Measurements from ENCODE around the gene LDLRAP1.

The LDLRAP1 gene

GRCh38 chr1:25570798-25571521, 27.6 kb downstream of the LDLRAP1 start:
- H2AFZ ChIP-seq (ENCODE audit: low read depth, low read length, severe bottlenecking) = no peak overlapping the region
- H3K4me2 ChIP-seq (ENCODE audit: low read depth, low read length, poor library complexity, severe bottlenecking) = no peak overlapping the region
- no peak overlapping the region for H3K9ac ChIP-seq (ENCODE audit: low read length)
- no peaks in the 10 kb centered on the region for H3F3A ChIP-seq (ENCODE audit: insufficient read depth)
- no peak overlapping the region for H3K4me3 ChIP-seq (ENCODE audit: insufficient read depth, low read length, poor library complexity, severe bottlenecking)
- no peaks in the 10 kb centered on the region for H3K36me3 ChIP-seq (ENCODE audit: low read length)
- H3K27me3 ChIP-seq (ENCODE audit: low read length) = no peaks in the 10 kb centered on the region
- no peaks in the 10 kb centered on the region for H3K79me2 ChIP-seq (ENCODE audit: insufficient read depth, low read length)
- no peak overlapping the region for H3K27ac ChIP-seq (ENCODE audit: low read depth, low read length)
- H3K9me3 ChIP-seq (ENCODE audit: insufficient read depth, low read length) = no peaks in the 10 kb centered on the region
- TF ChIP-seq CTCF (IDR thresholded peaks at IDR 0.05; ENCODE audit: insufficient read depth, low read length, poor library complexity, severe bottlenecking) (no peak), EZH2phosphoT487 (conservative IDR thresholded peaks at IDR 0.05; ENCODE audit: low read length) (no peak)
- no peaks in the 10 kb centered on the region for H4K20me1 ChIP-seq (ENCODE audit: low read depth, low read length)
- no peaks in the 10 kb centered on the region for H3K9me2 ChIP-seq (replicated peaks; ENCODE audit: insufficient read depth, low read length)

DNA sequence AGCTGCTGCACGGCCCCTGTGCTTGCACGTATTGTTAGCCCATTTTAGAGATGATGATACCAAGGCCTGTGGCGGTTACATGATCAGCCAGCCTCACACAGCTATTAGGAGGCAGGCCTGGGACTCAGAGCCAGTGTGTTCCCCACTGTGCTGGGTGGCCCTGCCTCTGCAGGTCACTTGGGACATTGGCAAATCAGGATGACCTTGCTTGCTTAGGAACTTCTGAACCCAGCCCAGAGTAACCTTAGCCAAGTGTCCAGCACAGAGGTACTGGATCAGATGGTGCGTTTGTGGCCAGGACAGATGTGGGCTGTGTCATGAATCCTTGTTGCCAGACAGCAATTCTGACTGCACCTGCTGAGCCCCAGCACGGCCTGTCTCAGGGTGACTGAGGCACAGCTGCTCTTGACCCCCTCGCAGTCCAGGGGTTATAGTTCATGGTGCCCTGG, 28.1 kb downstream of the LDLRAP1 start:
- H3K27me3 ChIP-seq (ENCODE audit: low read length) = no peaks in the 10 kb centered on the region
- H3K4me3 ChIP-seq (ENCODE audit: insufficient read depth, low read length, poor library complexity, severe bottlenecking) = no peak overlapping the region
- no peak overlapping the region for H2AFZ ChIP-seq (ENCODE audit: low read depth, low read length, severe bottlenecking)
- no peaks in the 10 kb centered on the region for H3K9me3 ChIP-seq (ENCODE audit: insufficient read depth, low read length)
- H3K9ac ChIP-seq (ENCODE audit: low read length) = no peak overlapping the region
- H3K36me3 ChIP-seq (ENCODE audit: low read length) = no peaks in the 10 kb centered on the region
- no peak overlapping the region for H3K27ac ChIP-seq (ENCODE audit: low read depth, low read length)
- no peaks in the 10 kb centered on the region for H3K79me2 ChIP-seq (ENCODE audit: insufficient read depth, low read length)
- H3F3A ChIP-seq (ENCODE audit: insufficient read depth) = no peaks in the 10 kb centered on the region
- no peaks in the 10 kb centered on the region for H3K9me2 ChIP-seq (replicated peaks; ENCODE audit: insufficient read depth, low read length)
- H3K4me2 ChIP-seq (ENCODE audit: low read depth, low read length, poor library complexity, severe bottlenecking) = no peak overlapping the region
- no peaks in the 10 kb centered on the region for H4K20me1 ChIP-seq (ENCODE audit: low read depth, low read length)
- TF ChIP-seq EZH2phosphoT487 (conservative IDR thresholded peaks at IDR 0.05; ENCODE audit: low read length) (no peak), CTCF (IDR thresholded peaks at IDR 0.05; ENCODE audit: insufficient read depth, low read length, poor library complexity, severe bottlenecking) (no peak)

- no peak for TF ChIP-seq EZH2phosphoT487 (conservative IDR thresholded peaks at IDR 0.05; ENCODE audit: low read length)
- TF ChIP-seq CTCF (IDR thresholded peaks at IDR 0.05; ENCODE audit: insufficient read depth, low read length, poor library complexity, severe bottlenecking) = no peak
- no peak overlapping the region for H3K9ac ChIP-seq (ENCODE audit: low read length)
These were observed 28.7 kb downstream of the LDLRAP1 start for GRCh38 chr1:25572107-25572506.

More at GRCh38 chr1:25572107-25572506, 28.7 kb downstream of the LDLRAP1 start:
- Histone ChIP-seq H3K4me3 (ENCODE audit: insufficient read depth, low read length, poor library complexity, severe bottlenecking) (no peak overlapping the region), H2AFZ (ENCODE audit: low read depth, low read length, severe bottlenecking) (no peak overlapping the region), H3K36me3 (ENCODE audit: low read length) (no peaks in the 10 kb centered on the region), H3K4me2 (ENCODE audit: low read depth, low read length, poor library complexity, severe bottlenecking) (no peak overlapping the region), H3K27me3 (ENCODE audit: low read length) (no peaks in the 10 kb centered on the region), H3K9me3 (ENCODE audit: insufficient read depth, low read length) (no peaks in the 10 kb centered on the region), H3K79me2 (ENCODE audit: insufficient read depth, low read length) (no peaks in the 10 kb centered on the region), H3F3A (ENCODE audit: insufficient read depth) (no peaks in the 10 kb centered on the region), H3K9me2 (replicated peaks; ENCODE audit: insufficient read depth, low read length) (no peaks in the 10 kb centered on the region), H4K20me1 (ENCODE audit: low read depth, low read length) (no peaks in the 10 kb centered on the region), H3K27ac (ENCODE audit: low read depth, low read length) (no peak overlapping the region)
